AG10803 (cell line): Measurements from ENCODE around the gene NCKIPSD.

ENCODE experiments used
- DNase-seq: peaks from one replicate; pipeline ENCODE4 v3.0.0; 2010; ENCODE audit warnings: low read depth
- H3K4me3 ChIP-seq: 2 replicates; pipeline ENCODE4 v1.5.1; 2011; ENCODE audit warnings: mild to moderate bottlenecking, low read length, control low read depth
- TF ChIP-seq, protein P1 (sequence below): conservative IDR thresholded peaks from 2 replicates; pipeline ENCODE4 v1.5.1; 2011; ENCODE audit warnings: mild to moderate bottlenecking, low read length, control low read depth, inconsistent platforms

Gene NCKIPSD

DNA sequence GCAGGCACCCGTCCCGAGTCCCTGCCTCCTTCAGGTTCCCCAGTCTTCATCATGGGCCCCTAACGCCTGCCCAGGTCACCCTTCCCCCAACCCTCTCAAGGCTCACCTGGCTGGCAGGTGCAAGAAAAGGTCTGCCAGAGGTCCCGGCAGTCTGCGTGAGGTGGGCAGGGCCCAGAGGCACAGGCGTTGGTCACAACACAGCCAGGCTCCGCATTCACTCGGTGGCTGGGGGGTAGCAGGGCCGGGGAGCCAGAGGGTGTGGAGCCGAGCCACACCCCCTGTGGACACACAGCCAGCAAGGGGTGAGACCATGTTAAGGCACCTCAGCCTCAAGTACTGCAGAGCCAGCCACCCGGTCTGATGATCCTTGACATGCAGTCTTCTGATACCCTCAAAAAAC is 33.9 kb downstream of the NCKIPSD start:
- TF ChIP-seq, protein P1, sequence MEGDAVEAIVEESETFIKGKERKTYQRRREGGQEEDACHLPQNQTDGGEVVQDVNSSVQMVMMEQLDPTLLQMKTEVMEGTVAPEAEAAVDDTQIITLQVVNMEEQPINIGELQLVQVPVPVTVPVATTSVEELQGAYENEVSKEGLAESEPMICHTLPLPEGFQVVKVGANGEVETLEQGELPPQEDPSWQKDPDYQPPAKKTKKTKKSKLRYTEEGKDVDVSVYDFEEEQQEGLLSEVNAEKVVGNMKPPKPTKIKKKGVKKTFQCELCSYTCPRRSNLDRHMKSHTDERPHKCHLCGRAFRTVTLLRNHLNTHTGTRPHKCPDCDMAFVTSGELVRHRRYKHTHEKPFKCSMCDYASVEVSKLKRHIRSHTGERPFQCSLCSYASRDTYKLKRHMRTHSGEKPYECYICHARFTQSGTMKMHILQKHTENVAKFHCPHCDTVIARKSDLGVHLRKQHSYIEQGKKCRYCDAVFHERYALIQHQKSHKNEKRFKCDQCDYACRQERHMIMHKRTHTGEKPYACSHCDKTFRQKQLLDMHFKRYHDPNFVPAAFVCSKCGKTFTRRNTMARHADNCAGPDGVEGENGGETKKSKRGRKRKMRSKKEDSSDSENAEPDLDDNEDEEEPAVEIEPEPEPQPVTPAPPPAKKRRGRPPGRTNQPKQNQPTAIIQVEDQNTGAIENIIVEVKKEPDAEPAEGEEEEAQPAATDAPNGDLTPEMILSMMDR: no peak
- no peak for DNase-seq
- H3K4me3 ChIP-seq: no peak overlapping the region

DNA sequence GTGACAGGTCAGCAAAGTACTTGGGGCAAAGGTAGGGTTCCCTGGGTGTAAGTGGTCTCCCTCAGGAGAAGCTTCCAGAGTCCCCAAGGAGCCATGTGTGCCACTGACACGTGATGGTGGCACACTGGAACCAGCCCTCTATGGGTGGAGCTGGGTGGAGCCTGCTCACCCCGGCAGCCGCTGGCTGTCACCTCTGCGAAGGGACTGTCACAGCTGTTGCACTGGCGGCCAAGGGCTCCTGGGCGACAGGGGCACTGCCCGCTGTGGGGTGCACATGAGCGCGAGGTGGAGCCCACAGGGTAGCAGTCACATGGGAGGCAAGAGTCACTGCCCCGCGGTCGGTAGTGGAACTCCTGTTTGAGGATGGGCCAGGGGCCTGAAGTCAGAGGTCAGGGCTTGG is 35.0 kb downstream of the NCKIPSD start:
- no peak for DNase-seq
- TF ChIP-seq, protein P1: no peak
- no peak overlapping the region for H3K4me3 ChIP-seq

DNA sequence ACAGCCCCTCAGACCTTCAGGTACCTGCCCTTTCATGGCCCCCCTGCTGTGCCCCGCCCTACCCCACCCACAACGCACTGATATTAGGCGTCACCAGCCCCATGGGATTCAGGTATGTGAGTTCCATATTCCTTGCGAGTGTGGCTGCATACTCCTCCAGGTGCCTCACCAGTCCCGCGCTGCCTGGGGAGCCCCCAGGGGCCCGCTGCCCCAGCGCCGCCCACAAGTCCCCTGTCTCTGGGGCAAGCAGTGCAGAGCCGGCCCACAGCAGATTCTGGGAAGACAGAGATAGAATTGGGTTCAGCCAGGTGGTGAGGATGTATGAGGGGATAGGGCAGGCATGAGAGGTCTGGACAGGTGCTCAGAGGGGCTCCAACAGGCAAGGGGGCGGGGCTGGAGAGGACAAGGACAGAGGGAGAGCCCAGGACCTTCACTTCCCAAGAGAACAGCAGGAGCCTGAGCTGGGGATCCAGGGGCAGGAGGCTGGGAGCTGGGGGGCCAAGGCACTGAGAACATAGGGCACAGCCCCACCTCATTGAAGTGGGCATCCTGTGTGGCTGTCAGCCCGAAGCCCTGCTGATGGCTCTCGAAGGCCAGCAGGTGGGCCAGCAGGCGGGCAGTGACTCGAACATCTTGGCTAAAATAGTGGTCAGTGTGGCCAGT is 37.4 kb downstream of the NCKIPSD start:
- DNase-seq: no peak
- H3K4me3 ChIP-seq: no peak overlapping the region
- TF ChIP-seq, protein P1: no peak

DNA sequence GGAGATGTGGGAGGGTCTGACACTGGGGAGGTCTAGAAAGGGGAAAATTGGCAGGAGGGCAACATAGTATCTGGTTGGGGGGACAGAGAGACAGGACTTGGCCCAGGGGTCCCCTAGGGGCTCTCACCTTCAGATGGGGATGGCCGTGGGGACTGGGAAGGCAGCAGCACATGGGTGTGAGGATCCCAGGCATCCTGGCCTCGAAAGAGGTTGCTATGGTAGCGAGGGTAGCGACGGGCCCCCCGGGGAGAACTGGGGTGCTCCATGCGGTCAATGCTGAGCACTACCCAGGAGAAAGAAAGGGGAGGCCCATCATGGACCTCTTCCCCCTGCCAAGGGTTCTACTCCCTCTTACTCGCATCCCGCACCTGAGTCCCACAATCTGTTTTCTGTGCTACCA is 38.0 kb downstream of the NCKIPSD start:
- no peak overlapping the region for H3K4me3 ChIP-seq
- no peak for DNase-seq
- TF ChIP-seq, protein P1: no peak

DNA sequence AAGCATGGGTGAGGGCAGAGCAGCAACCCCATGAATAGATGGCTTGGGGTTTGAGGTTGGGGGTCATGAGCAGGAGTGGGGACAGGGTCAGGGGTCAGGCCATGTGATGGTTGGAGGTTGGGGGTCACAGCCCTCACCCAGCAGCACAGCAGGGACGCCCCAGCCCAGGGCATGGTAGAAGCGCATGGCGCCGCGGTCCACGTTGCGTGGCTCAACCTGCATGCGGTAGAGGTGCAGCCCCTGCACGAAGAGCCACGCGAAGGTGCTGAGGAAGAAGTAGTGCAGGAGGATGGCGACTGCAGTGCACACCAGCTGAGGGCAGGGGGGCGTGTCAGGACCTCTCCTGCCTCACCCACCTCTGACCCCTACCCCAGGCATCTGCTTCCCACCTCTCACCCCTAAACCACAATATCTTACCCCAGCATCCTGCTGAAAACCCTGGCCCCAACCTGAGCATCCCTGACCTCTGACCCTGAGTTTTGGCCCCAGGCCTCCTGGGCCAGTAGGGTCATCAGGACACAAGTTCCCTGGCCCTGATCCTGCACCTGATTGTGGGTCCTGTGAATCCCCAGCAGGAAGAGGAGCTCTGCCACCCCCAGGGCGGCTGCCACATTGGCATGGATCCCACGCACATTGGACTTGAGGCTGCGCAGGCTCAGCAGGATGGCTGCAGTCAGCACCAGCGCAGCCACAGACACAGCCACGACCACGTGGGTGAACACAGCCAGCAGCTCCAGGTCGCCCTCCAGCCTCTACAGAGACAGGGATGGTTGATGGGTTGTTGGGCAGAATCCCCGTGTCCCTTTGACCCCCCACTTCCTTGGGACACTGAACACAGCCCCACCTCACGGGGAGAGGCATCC is 40.6 kb downstream of the NCKIPSD start:
- TF ChIP-seq, protein P1: no peak

DNA sequence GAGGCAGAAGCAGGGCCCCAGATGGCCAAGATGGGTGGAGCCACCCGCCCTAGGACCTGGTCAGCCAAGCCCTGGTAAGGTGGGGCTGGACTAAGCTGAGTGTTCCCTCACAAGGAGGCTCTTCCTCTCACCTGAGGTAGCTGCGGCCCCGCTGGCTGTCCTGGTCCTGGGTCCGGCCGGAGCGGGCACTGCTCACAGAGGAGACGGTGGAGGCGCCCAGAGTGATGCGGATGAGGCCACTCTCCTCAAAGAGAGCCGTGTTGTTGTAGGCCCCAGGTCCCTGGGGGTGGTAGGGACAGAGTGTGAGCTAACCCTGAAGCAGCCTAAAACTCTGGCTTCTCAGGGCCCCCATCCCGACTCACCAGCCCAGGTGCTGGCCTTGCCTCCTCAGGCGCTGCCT is 43.1 kb downstream of the NCKIPSD start:
- TF ChIP-seq, protein P1: no peak
- no peak overlapping the region for H3K4me3 ChIP-seq
- no peak for DNase-seq

More for the DNA sequence above, 40.6 kb downstream of the NCKIPSD start:
- DNase-seq: no peak
- H3K4me3 ChIP-seq: no peak overlapping the region

DNA sequence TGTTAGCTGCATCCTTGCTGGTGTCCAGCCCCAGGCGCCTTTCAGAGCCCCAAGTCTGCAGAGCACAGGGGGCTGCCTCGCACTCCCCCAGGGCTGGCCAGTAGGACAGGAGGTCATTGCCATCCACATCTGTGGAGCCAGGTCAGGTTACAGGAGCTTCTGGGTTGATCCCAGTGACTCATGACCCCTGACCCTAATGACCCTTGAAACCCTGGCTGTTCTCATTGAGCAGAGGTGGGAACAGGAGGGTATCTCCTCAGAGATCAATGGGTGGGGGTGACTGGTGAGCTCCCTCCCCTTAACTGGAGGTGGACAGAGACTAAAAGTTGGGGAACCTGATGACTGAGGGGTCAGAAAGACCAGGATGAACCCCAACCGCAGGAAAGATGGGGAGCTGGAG is 44.3 kb downstream of the NCKIPSD start:
- TF ChIP-seq, protein P1: no peak
- no peak overlapping the region for H3K4me3 ChIP-seq
- DNase-seq: no peak
